AG09319 (cell line): ENCODE results near the gene SMOC1.

Experiments
- DNase-seq: peaks from one replicate; pipeline ENCODE4 v3.0.0-alpha.2; 2010; ENCODE audit warnings: low read depth; ENCODE audit errors: extremely low read depth
- TF ChIP-seq, protein P1 (sequence below): IDR thresholded peaks from 2 replicates; pipeline ENCODE4 v1.5.1; 2011; ENCODE audit warnings: low read depth, mild to moderate bottlenecking, inconsistent platforms, low read length, moderate library complexity

The SMOC1 gene

DNA sequence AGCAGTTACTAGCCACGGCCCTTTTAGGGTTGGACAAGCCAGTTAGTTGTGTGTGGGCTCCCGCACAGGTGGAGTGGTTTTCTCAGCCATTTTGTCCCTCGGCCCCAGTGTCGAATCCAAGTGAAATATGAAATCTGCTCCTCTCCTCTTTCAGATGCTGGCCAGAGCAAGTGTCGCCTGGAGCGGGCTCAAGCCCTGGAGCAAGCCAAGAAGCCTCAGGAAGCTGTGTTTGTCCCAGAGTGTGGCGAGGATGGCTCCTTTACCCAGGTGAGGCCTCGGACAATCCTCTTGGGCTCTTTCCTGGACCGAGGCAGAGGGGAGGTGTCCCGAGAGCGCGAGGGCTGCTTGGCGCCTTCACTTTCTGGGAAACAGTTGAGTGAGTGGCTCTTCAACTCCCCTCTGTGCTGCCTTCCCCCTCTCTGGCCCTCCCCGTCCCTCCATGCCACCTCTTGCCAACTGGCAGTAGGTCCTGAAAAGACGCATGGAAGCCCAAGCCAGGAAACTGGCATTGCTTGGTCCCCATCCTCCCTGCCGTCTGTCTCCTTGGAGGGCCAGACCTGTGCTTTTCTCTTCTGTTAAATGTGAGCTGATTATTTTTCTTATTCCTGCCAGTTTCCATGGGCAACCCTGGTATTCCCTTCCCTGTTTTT, 74.2 kb downstream of the SMOC1 start:
- TF ChIP-seq, protein P1, sequence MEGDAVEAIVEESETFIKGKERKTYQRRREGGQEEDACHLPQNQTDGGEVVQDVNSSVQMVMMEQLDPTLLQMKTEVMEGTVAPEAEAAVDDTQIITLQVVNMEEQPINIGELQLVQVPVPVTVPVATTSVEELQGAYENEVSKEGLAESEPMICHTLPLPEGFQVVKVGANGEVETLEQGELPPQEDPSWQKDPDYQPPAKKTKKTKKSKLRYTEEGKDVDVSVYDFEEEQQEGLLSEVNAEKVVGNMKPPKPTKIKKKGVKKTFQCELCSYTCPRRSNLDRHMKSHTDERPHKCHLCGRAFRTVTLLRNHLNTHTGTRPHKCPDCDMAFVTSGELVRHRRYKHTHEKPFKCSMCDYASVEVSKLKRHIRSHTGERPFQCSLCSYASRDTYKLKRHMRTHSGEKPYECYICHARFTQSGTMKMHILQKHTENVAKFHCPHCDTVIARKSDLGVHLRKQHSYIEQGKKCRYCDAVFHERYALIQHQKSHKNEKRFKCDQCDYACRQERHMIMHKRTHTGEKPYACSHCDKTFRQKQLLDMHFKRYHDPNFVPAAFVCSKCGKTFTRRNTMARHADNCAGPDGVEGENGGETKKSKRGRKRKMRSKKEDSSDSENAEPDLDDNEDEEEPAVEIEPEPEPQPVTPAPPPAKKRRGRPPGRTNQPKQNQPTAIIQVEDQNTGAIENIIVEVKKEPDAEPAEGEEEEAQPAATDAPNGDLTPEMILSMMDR: no peak

DNA sequence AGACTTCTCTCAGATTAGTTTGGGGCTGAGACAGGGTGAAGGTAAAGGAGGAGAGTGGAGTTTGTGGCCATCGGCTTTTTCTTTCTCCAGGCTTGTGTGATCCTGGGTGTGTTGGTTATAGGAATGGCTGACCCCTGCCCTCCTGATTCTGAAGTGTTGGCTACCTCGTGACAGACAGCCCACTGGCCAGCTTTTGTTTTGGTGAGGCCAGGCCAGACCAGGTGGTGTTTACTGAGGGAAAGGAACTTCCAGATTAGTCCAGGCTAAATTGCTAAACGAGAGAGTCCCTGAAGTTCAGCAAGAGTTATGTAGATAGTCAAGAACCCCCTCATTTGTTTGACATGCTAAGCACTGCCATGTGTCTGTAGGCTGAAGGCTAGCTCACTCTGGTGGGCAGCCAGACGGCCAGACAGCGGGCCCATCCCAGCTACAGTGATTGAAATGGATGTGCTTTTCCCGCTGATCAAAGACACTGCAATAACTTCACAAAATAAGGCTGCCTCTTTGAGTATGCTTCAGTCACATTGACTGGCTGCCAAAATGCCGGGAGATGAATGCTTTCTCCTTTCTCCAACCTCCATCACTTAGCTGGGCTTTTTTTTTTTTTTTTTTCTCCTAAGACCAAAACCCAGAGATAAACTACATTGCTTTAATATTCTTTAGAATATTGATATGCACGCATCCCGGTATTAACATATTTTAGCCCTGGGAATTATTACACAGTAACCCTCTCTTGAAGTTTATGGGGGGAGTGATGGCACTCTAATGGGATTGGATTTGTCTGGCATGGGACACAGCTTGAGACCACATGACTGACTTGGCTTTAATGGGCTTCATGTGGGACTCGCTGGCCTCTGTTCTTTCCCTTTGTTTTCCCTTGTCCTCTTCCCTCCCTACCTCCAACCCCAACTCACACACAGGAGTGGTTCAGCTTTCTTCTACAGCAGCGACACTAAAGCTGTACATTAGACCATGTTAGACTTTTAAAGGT, 76.9 kb downstream of the SMOC1 start:
- no peak for DNase-seq
- TF ChIP-seq, protein P1: no peak

More for the DNA sequence above, 74.2 kb downstream of the SMOC1 start:
- DNase-seq: no peak

DNA sequence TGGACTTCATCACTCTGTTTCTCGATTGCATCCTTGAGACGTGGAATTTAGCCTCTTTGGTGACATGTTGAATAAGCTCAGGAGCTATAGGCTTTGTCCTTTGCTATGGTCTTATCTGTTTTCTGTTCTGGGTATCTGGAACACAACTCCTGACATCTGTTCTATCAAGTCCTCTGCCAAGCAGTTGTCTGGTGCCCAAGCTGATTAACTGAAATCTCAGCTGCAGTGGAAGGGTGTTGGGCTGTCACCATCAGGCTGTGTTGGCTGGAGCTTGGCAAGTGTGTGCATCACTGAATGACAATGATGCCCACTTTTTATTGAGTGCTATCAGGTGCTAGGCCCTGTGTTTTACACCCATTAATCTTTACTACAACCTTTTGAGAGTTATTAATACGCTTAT, 77.8 kb downstream of the SMOC1 start:
- no peak for DNase-seq
- TF ChIP-seq, protein P1: no peak

DNA sequence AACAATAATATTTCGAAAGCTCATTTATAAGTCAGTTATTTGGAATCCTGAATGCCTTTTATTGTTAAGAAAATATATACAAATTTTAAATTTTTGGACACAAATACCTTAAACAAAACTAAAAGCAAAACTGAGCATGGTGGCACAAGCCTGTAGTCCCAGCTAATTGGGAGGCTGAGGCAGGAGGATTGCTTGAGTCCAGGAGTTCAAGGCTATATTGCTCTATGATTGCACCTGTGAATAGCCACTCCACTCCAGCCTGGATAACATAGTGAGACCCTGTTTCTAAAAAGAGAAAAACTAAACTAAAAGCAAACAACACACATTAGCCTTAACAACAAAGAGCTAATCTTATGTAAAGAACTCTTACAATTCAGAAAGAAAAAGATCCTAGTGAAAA, 78.8 kb downstream of the SMOC1 start:
- DNase-seq: no peak
- TF ChIP-seq, protein P1: no peak

DNA sequence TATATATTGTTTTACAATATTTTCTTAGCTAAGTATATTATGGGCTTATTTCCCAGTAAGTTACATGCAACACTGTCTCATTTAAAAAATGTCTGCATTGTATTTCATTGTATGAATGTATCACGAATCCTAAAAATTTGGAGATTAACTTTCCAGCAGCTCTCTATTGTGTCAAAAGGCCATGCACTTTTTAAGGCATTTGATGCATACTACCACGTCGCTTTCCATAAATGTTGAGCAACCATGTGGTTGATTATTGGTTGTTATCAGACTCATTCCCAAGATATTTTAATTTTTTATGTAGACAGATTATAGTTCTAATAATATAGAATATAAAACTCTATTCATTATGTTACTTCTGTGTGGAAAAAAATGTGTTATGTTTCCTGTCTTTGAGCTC, 79.9 kb downstream of the SMOC1 start:
- no peak for DNase-seq
- TF ChIP-seq, protein P1: no peak

DNA sequence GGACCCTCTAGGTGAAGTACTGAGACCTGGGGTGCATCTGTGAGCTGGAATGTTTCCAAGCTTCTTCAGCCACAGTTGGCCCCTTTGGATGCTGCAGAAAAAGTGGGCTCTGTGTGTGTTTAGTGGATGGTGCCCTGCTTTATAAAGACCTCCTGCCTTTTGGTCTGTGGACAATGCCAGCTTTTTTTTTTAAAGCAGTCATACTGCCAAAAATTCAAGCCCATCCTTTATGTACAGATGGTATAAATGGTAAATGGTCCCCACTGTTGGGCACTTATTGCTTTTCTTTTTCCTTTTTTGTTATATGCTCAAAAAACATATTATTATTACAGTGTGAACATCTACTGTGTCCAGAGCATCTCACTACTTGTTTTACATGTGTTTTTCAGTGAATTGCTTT, 81.1 kb downstream of the SMOC1 start:
- TF ChIP-seq, protein P1: no peak
- no peak for DNase-seq

DNA sequence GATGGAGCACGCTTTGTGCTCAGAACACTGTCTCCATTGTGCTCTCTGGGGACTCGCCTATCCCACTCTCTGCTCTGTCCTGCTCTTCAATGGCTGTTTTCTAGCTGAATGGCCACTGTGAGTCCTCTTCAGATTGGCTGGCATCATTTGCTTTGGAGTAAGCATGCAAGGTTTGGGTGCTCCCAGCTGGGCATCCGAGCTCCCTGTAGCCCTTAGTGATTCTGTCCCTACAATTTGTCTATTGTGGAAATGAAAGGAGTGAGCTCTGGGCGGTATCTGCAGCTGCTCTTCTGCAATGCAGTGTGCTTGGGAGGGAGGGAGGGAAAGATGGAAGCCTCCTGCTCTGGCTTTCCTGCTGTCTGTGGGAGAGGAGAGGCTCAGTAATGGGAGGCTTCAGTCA, 84.8 kb downstream of the SMOC1 start:
- DNase-seq: no peak
- TF ChIP-seq, protein P1: no peak
